ENCODE results near the gene GLYR1.

GLYR1 gene

DNA sequence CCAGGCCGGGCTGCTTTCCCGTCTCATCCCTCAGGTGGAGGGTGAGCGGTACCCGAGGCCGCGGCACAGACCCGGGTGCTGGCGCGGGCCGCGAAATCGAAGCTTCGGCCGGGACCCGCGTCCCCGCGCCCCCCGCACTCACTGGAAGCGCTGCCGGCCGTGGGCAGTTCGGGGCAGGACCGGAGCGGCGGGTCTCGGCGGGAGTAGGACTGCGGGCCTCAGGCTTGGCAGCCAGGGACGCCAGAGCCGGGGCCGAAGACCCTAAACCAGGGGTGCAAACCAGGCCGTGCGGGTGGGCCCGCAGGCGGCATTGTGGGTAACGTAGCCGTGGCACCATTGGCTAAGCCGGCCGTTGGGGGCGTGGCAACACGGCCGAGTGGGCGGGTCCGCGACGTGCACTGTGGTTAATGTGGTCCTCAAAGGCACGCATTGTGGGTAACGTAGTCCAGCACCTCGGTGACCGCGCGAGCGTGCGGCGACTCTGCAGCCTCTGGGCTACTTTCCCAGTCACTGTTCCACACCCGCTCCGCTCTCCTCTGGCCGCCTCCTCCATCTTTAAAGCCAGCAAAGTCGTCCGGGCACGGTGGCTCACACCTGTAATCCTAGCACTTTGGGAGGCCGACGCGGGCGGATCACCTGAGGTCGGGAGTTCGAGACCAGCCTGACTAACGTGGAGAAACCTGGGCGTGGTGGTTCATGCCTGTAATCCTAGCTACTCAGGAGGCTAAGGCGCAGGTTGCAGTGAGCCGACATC is 80.0 kb downstream of the GLYR1 start, which contains the start of gene ZNF500:
TSS of gene ZNF500 (minus strand) at position 288 of the 754 bp plus-strand sequence. CDS start 1,184 bp downstream, outside the sequence.
- no peak for TF ChIP-seq REST (IDR thresholded peaks at IDR 0.05; ENCODE audit: insufficient read depth in 1 of 2, low read depth in 2 of 2, low read length in 2 of 2)
- TF ChIP-seq FOXP2 (optimal IDR thresholded peaks at IDR 0.05; ENCODE audit: borderline replicate concordance, extremely low read depth, extremely low read length, insufficient read depth), result peak; percentile 89
- TF ChIP-seq TAF1 (IDR thresholded peaks at IDR 0.05; ENCODE audit: borderline replicate concordance, insufficient read depth, low read length), result peak; percentile 59; the same call in 1 of the 2 replicates
- peak; percentile 76 for TF ChIP-seq POLR2AphosphoS5 (IDR thresholded peaks at IDR 0.05; ENCODE audit: low read depth, low read length)

DNA sequence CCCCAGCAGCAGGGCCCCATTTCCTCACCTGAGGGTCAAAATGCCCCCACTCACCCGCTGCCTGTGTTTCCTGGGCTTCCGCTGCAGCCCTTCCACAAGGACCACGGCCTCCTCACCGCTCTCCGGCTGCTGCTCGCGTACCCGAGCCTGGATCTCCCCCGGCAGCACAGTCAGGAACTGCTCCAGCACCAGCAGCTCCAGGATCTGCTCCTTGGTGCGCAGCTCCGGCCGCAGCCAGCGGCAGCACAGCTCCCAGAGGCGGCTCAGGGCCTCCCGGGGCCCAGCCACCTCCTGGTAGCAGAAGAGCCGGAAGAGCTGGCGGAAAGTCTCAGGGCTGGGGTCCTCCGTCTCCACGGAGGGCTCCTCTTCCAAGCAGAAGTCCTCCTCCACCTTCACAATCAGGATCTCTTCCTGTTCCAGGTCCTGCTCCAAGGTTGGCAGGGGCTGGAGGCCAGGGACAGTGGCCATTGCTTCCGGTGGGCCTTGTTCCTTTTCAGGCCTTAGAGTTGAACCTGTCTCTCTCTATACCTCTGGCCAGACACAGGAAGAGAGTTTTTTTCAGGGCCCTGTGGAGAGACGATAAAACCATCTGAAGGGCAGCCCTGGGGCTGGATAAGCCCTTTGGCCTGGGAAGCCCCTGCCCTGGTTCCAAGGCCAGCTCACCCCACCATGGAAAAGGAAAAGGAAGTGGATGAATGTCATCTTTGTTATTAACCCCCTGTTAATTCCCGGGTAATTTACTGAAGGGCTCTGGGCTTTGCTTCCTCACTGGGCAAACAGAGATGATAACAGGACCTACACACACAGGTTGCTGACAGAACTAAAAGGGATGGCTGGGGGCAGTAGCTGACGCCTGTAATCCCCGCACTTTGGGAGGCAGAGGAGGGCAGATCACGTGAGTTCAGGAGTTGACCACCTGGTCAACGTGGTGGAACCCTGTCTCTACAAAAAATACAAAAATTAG is 81.3 kb downstream of the GLYR1 start:
- no peak for TF ChIP-seq FOXP2 (optimal IDR thresholded peaks at IDR 0.05; ENCODE audit: borderline replicate concordance, extremely low read depth, extremely low read length, insufficient read depth)
- TF ChIP-seq POLR2AphosphoS5 (IDR thresholded peaks at IDR 0.05; ENCODE audit: low read depth, low read length), result no peak
- no peak for TF ChIP-seq SIN3A (IDR thresholded peaks at IDR 0.05; ENCODE audit: borderline replicate concordance, insufficient read depth, low read length)
- no peak for TF ChIP-seq REST (IDR thresholded peaks at IDR 0.05; ENCODE audit: insufficient read depth in 1 of 2, low read depth in 2 of 2, low read length in 2 of 2)
- TF ChIP-seq TAF1 (IDR thresholded peaks at IDR 0.05; ENCODE audit: borderline replicate concordance, insufficient read depth, low read length), result no peak

DNA sequence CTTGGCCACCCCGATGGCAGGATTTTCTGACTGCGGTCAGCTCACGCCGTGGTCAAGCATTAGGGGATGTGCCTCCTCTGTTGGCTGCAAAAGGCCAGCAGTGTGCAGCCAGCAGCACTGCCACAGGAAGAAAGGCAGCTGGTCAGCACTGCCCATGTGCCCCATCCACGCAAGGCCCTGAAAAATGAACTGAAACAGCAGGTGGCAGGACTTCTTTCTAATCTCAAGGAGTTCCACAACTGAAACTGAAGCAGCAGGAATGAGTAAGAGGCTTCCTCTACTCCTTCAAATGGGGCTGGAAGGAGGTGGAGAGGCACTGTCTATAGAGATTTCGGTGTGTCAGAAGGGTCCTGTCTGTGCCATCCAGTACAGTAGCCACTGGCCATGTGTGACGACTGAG is 83.3 kb downstream of the GLYR1 start:
- TF ChIP-seq POLR2AphosphoS5 (IDR thresholded peaks at IDR 0.05; ENCODE audit: low read depth, low read length) (no peak), SIN3A (IDR thresholded peaks at IDR 0.05; ENCODE audit: borderline replicate concordance, insufficient read depth, low read length) (no peak), TAF1 (IDR thresholded peaks at IDR 0.05; ENCODE audit: borderline replicate concordance, insufficient read depth, low read length) (no peak), REST (IDR thresholded peaks at IDR 0.05; ENCODE audit: insufficient read depth in 1 of 2, low read depth in 2 of 2, low read length in 2 of 2) (no peak), FOXP2 (optimal IDR thresholded peaks at IDR 0.05; ENCODE audit: borderline replicate concordance, extremely low read depth, extremely low read length, insufficient read depth) (no peak)

DNA sequence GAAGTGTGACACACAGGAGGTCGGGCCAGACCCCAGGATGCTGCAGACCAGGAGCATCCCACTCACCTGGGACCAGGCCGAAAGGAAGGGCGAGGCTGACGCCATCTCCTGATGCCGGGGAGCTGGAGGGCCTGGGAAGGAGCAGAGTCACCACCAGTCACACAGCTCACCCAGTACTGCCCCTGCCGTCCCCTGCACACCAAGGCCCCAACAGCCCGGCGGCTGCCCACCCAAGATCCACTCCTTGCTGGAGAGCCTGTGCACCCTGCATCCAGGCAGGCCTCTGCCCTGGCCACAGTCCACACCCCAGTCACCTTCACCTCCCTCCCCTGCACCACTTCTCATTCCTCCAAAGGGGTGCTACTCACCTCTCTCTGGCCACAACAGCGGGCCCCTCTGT is 84.9 kb downstream of the GLYR1 start:
- TF ChIP-seq SIN3A (IDR thresholded peaks at IDR 0.05; ENCODE audit: borderline replicate concordance, insufficient read depth, low read length), result no peak
- TF ChIP-seq POLR2AphosphoS5 (IDR thresholded peaks at IDR 0.05; ENCODE audit: low read depth, low read length), result no peak
- TF ChIP-seq FOXP2 (optimal IDR thresholded peaks at IDR 0.05; ENCODE audit: borderline replicate concordance, extremely low read depth, extremely low read length, insufficient read depth), result no peak
- no peak for TF ChIP-seq REST (IDR thresholded peaks at IDR 0.05; ENCODE audit: insufficient read depth in 1 of 2, low read depth in 2 of 2, low read length in 2 of 2)
- TF ChIP-seq TAF1 (IDR thresholded peaks at IDR 0.05; ENCODE audit: borderline replicate concordance, insufficient read depth, low read length), result no peak
